Esophagus squamous epithelium (tissue), 5 donors: ENCODE data around the gene KCNMB2. TPM values are rescaled to one million over a fixed set of nuclear protein-coding genes. Genes with fewer than 3 reads are reported as not detected.

Source experiments
- DNase-seq: peaks from one replicate; lab custom pipeline; 2025; lab: John Stamatoyannopoulos, UW
- H3K27ac ChIP-seq, 4 donors: fragments of 200-600 bp; sonication (generic); one replicate each; pipeline ENCODE4 v1.5.1; 2016 to 2019; ENCODE audit warnings: mild to moderate bottlenecking in 1 of 4
- H3K27me3 ChIP-seq, 4 donors: fragments of 200-600 bp; sonication (generic); 1 replicate in 3 of 4; 2 replicates in 1 of 4; pipeline versions ENCODE4 v1.5.1 to v1.6.0; 2017 to 2021; ENCODE audit warnings: antibody characterized with exemption in 1 of 4
- H3K36me3 ChIP-seq, 3 donors: fragments of 200-600 bp; sonication (generic); one replicate each; pipeline ENCODE4 v1.5.1; 2016 to 2019
- H3K4me1 ChIP-seq, 3 donors: fragments of 200-600 bp; sonication (generic); one replicate each; pipeline ENCODE4 v1.5.1; 2017 to 2019
- H3K4me3 ChIP-seq, 4 donors: fragments of 200-600 bp; sonication (generic); 1 replicate in 3 of 4; 2 replicates in 1 of 4; pipeline ENCODE4 v1.5.1; 2016 to 2019; ENCODE audit warnings: mild to moderate bottlenecking in 2 of 4, moderate library complexity in 1 of 4
- H3K9me3 ChIP-seq, 3 donors: fragments of 200-600 bp; sonication (generic); one replicate each; pipeline ENCODE4 v1.5.1; 2016 to 2019
- CTCF ChIP-seq, 6 experiments: fragments of 450-650 bp in 4 of 6; fragments of 200-600 bp in 2 of 6; sonication (generic) in 2 of 6; IDR thresholded peaks; one replicate each; pipeline ENCODE4 v1.5.1; 2016 to 2019; ENCODE audit warnings: antibody characterized with exemption in 6 of 6, mild to moderate bottlenecking in 4 of 6, moderate library complexity in 4 of 6
- POLR2A ChIP-seq, 4 donors: fragments of 450-650 bp; IDR thresholded peaks; one replicate each; pipeline ENCODE4 v1.6.1; 2017; ENCODE audit warnings: antibody characterized with exemption in 4 of 4, mild to moderate bottlenecking in 4 of 4, moderate library complexity in 3 of 4
- WGBS, 2 donors: methylation state at CpG; one replicate each; pipeline ENCODE4 v1.1.5; 2018; 5-methylcytosine and 5-hydroxymethylcytosine counted together
- intact Hi-C: fragments of 100-400 bp; cut with DNase I; formaldehyde crosslinking; loops from one replicate; pipeline ENCODE4 v1.15.0; 2022
- total RNA-seq, 4 donors: library from RNA; depleted of rRNA; stranded (reverse); fragments of >200 nt; gene quantifications; one replicate each; pipeline ENCODE4 v1.1.0, GENCODE V29; 2016
- donor health status: DM: yes; HTN: yes; CAD: no.

KCNMB2 gene
- total RNA-seq, 4 donors from 2014 or later, result 0.19 TPM; not detected in 3

- Histone ChIP-seq H3K27ac (no peak overlapping the region), H3K36me3 (no peaks in the 10 kb centered on the region), H3K4me3 (no peak overlapping the region), H3K27me3 (no peaks in the 10 kb centered on the region), H3K9me3 (no peaks in the 10 kb centered on the region), H3K4me1 (no peaks in the 10 kb centered on the region)
- intact Hi-C loops, result no loop called here
- TF ChIP-seq POLR2A (IDR thresholded peaks at IDR 0.05) (no peak), CTCF (IDR thresholded peaks at IDR 0.05) (no peak)
- no peak for DNase-seq
- WGBS, 2 donors, result 80 to 89% methylated on average over 3 of the region's 3 CpGs
Measured at GRCh38 chr3:178505832-178506231, 30.4 kb upstream of the KCNMB2 start.

- no peak for DNase-seq
- Histone ChIP-seq H3K4me1 (no peaks in the 10 kb centered on the region), H3K9me3 (no peaks in the 10 kb centered on the region), H3K4me3 (no peak overlapping the region), H3K27ac (no peak overlapping the region), H3K27me3 (no peaks in the 10 kb centered on the region), H3K36me3 (no peaks in the 10 kb centered on the region)
- 65 to 73% methylated on average over 5 of the region's 5 CpGs for WGBS, 2 donors
- TF ChIP-seq POLR2A (IDR thresholded peaks at IDR 0.05) (no peak), CTCF (IDR thresholded peaks at IDR 0.05) (no peak)
- intact Hi-C loops, result no loop called here
Measured at GRCh38 chr3:178507507-178508442, 28.5 kb upstream of the KCNMB2 start.

- no peaks in the 10 kb centered on the region for H3K36me3 ChIP-seq
- no peak for DNase-seq
- intact Hi-C loops, result no loop called here
- H3K27ac ChIP-seq, result no peak overlapping the region
- no peaks in the 10 kb centered on the region for H3K4me1 ChIP-seq
- 56 to 59% methylated on average over 2 of the region's 2 CpGs for WGBS, 2 donors
- no peak overlapping the region for H3K4me3 ChIP-seq
- no peak for TF ChIP-seq CTCF (IDR thresholded peaks at IDR 0.05)
- no peak for TF ChIP-seq POLR2A (IDR thresholded peaks at IDR 0.05)
- no peaks in the 10 kb centered on the region for H3K9me3 ChIP-seq
- H3K27me3 ChIP-seq, result no peaks in the 10 kb centered on the region
Measured at GRCh38 chr3:178508443-178508825, 27.8 kb upstream of the KCNMB2 start.

- no peak for DNase-seq
- H3K4me3 ChIP-seq, result no peak overlapping the region
- intact Hi-C loops, result no loop called here
Measured at GRCh38 chr3:178510496-178510895, 25.7 kb upstream of the KCNMB2 start.

More at GRCh38 chr3:178510496-178510895, 25.7 kb upstream of the KCNMB2 start:
- H3K4me1 ChIP-seq, result no peaks in the 10 kb centered on the region
- no peaks in the 10 kb centered on the region for H3K9me3 ChIP-seq
- H3K27me3 ChIP-seq, result no peaks in the 10 kb centered on the region
- TF ChIP-seq CTCF (IDR thresholded peaks at IDR 0.05), result no peak
- no peak for TF ChIP-seq POLR2A (IDR thresholded peaks at IDR 0.05)
- no peak overlapping the region for H3K27ac ChIP-seq
- no peaks in the 10 kb centered on the region for H3K36me3 ChIP-seq
